SU-DHL-6 (cell line): ENCODE data around the gene IP6K3.

Experiments used
- EZH2phosphoT487 ChIP-seq: fragments of 200-600 bp; sonication (generic), shearing (Covaris generic); conservative IDR thresholded peaks from 2 replicates; pipeline ENCODE4 v1.6.1; 2018; ENCODE audit warnings: mild to moderate bottlenecking, antibody characterized with exemption, low read length, moderate library complexity, mixed read lengths
- TF ChIP-seq, protein P1 (sequence below): fragments of 200-600 bp; sonication (generic); IDR thresholded peaks from one replicate; pipeline ENCODE4 v1.5.1; 2017; ENCODE audit warnings: antibody characterized with exemption, mild to moderate bottlenecking, low read length, moderate library complexity; ENCODE audit not compliant: insufficient read depth, poor library complexity, severe bottlenecking

DNA sequence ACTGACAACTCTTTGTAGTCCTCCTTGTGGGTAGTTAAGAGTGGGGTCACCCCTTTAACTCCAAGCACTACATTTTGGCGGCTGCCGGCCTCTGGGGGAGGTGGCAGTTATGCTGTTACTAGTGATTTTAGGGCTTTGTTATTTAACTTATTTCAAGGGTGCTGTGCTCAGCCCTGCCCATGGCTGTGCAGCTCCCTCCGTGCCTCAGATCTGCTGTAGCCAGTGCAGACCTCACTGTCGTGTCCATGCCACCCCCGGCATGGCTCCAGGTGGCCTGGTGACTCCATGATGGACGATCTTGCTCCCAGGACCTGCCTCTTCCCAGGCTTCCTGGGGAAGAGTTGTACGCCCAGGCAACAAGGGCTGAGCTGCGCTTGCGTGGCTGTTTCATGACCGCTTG, 50.6 kb downstream of the IP6K3 start:
- TF ChIP-seq, protein P1, sequence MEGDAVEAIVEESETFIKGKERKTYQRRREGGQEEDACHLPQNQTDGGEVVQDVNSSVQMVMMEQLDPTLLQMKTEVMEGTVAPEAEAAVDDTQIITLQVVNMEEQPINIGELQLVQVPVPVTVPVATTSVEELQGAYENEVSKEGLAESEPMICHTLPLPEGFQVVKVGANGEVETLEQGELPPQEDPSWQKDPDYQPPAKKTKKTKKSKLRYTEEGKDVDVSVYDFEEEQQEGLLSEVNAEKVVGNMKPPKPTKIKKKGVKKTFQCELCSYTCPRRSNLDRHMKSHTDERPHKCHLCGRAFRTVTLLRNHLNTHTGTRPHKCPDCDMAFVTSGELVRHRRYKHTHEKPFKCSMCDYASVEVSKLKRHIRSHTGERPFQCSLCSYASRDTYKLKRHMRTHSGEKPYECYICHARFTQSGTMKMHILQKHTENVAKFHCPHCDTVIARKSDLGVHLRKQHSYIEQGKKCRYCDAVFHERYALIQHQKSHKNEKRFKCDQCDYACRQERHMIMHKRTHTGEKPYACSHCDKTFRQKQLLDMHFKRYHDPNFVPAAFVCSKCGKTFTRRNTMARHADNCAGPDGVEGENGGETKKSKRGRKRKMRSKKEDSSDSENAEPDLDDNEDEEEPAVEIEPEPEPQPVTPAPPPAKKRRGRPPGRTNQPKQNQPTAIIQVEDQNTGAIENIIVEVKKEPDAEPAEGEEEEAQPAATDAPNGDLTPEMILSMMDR = no peak
- no peak for TF ChIP-seq EZH2phosphoT487
